IMR-90 (cell line): Measurements from ENCODE around the gene ALK. TPM values are rescaled to one million over a fixed set of nuclear protein-coding genes. Genes with fewer than 3 reads are reported as not detected.

ENCODE experiments used
- ATAC-seq: fragments of 200-7000 bp; cut with Tn5 transposase; 2 replicates; pipeline ENCODE4 v1.9.1; 2020; ENCODE audit warnings: low read depth, mild to moderate bottlenecking, moderate library complexity
- BruUV-seq: library from RNA; stranded (reverse); fragments of 400-500 nt; replicated peaks from 2 replicates; lab custom pipeline; 2021; lab: Mats Ljungman, UMichigan
- CTCF ChIA-PET: fragments of 300-600 bp; formaldehyde crosslinking; extraction: SDS; loops from one replicate; lab custom pipeline; 2021; ENCODE audit warnings: antibody characterized with exemption; lab: Yijun Ruan, JAX
- POLR2A ChIA-PET: fragments of 300-600 bp; sonication (Branson Sonifier 250); formaldehyde crosslinking; loops from one replicate; lab custom pipeline; 2022; ENCODE audit warnings: antibody characterized with exemption; ENCODE audit not compliant: unreplicated experiment; lab: Charles Lee
- DNase-seq: peaks from one replicate; pipeline ENCODE4 v3.0.0; 2013
- H2AFZ ChIP-seq: replicated peaks from 2 replicates; pipeline ENCODE3; 2013; ENCODE audit warnings: low read length, mild to moderate bottlenecking; ENCODE audit not compliant: poor library complexity
- H2AK5ac ChIP-seq: 2 replicates; pipeline ENCODE4 v1.6.1; 2013; ENCODE audit warnings: low read depth, low read length, inconsistent platforms
- H2AK9ac ChIP-seq: replicated peaks from 2 replicates; pipeline ENCODE3; 2013; ENCODE audit warnings: mild to moderate bottlenecking, low read depth, low read length, moderate library complexity; ENCODE audit not compliant: poor library complexity
- H2BK120ac ChIP-seq: 2 replicates; pipeline ENCODE4 v1.6.1; 2013; ENCODE audit warnings: low read depth, low read length, inconsistent platforms
- H2BK15ac ChIP-seq: 3 replicates; pipeline ENCODE4 v1.6.1; 2013; ENCODE audit warnings: low read depth, low read length, inconsistent platforms
- H2BK20ac ChIP-seq: 2 replicates; pipeline ENCODE4 v1.6.1; 2013; ENCODE audit warnings: low read depth, mild to moderate bottlenecking, inconsistent platforms, low read length, moderate library complexity
- H2BK5ac ChIP-seq: 2 replicates; pipeline ENCODE4 v1.6.1; 2013; ENCODE audit warnings: mild to moderate bottlenecking, low read depth, low read length, inconsistent platforms; ENCODE audit not compliant: poor library complexity, severe bottlenecking
- H3K14ac ChIP-seq: replicated peaks from 2 replicates; pipeline ENCODE4 v1.6.1; 2013; ENCODE audit warnings: low read depth, low read length, inconsistent platforms
- H3K18ac ChIP-seq: 2 replicates; pipeline ENCODE4 v1.6.1; 2013; ENCODE audit warnings: low read depth, low read length, control low read depth
- H3K23ac ChIP-seq: 2 replicates; pipeline ENCODE4 v1.6.1; 2013; ENCODE audit warnings: low read depth, low read length, inconsistent platforms
- H3K27ac ChIP-seq: 2 replicates; pipeline ENCODE4 v1.5.1; 2013; ENCODE audit warnings: mild to moderate bottlenecking, control low read depth, low read length; ENCODE audit not compliant: insufficient read depth
- H3K27me3 ChIP-seq: 2 replicates; pipeline ENCODE4 v1.6.1; 2013; ENCODE audit warnings: low read length; ENCODE audit not compliant: control insufficient read depth, insufficient read depth
- H3K36me3 ChIP-seq: 2 replicates; pipeline ENCODE4 v1.6.1; 2013; ENCODE audit warnings: low read length, mixed read lengths; ENCODE audit not compliant: control insufficient read depth, insufficient read depth
- H3K4ac ChIP-seq: 2 replicates; pipeline ENCODE4 v1.6.1; 2013; ENCODE audit warnings: low read depth, low read length, inconsistent platforms
- H3K4me1 ChIP-seq: 2 replicates; pipeline ENCODE4 v1.6.1; 2013; ENCODE audit warnings: low read length, mixed read lengths; ENCODE audit not compliant: control insufficient read depth, insufficient read depth
- H3K4me2 ChIP-seq: 2 replicates; pipeline ENCODE4 v1.6.1; 2013; ENCODE audit warnings: low read depth, mild to moderate bottlenecking, control low read depth, low read length, moderate library complexity
- H3K4me3 ChIP-seq: 2 replicates; pipeline ENCODE4 v1.5.1; 2013; ENCODE audit warnings: low read depth, mild to moderate bottlenecking, control low read depth, low read length, moderate library complexity; ENCODE audit not compliant: insufficient read depth
- H3K56ac ChIP-seq: 2 replicates; pipeline ENCODE4 v1.6.1; 2013; ENCODE audit warnings: low read length, inconsistent platforms; ENCODE audit not compliant: insufficient read depth; ENCODE audit errors: extremely low read depth
- H3K79me1 ChIP-seq, 2 experiments: 2 replicates each; pipeline ENCODE4 v1.6.1; 2013; ENCODE audit warnings: low read length in 2 of 2, inconsistent platforms in 1 of 2, low read depth in 1 of 2
- H3K9ac ChIP-seq: 2 replicates; pipeline ENCODE4 v1.6.1; 2013; ENCODE audit warnings: low read depth, low read length, control low read depth
- H3K9me1 ChIP-seq: 2 replicates; pipeline ENCODE4 v1.6.1; 2013; ENCODE audit warnings: low read length, inconsistent platforms; ENCODE audit not compliant: insufficient read depth
- H3K9me3 ChIP-seq: 2 replicates; pipeline ENCODE4 v1.6.1; 2013; ENCODE audit warnings: low read length; ENCODE audit not compliant: control insufficient read depth, insufficient read depth
- H4K20me1 ChIP-seq: 2 replicates; pipeline ENCODE4 v1.6.1; 2013; ENCODE audit warnings: low read length, inconsistent platforms; ENCODE audit not compliant: insufficient read depth
- H4K5ac ChIP-seq: 2 replicates; pipeline ENCODE4 v1.6.1; 2013; ENCODE audit warnings: mild to moderate bottlenecking, low read depth, low read length, control low read depth
- H4K8ac ChIP-seq, 2 experiments: 2 replicates each; pipeline ENCODE4 v1.6.1; 2013; ENCODE audit warnings: low read depth in 2 of 2, low read length in 2 of 2, control low read depth in 1 of 2, inconsistent platforms in 1 of 2
- H4K91ac ChIP-seq: 2 replicates; pipeline ENCODE4 v1.6.1; 2013; ENCODE audit warnings: low read depth, low read length, inconsistent platforms; ENCODE audit not compliant: insufficient read depth
- CEBPB ChIP-seq: IDR thresholded peaks from 2 replicates; pipeline ENCODE4 v1.6.1; 2012; ENCODE audit warnings: low read depth, low read length, improper control_type of control experiment
- MXI1 ChIP-seq: IDR thresholded peaks from 2 replicates; pipeline ENCODE4 v1.6.1; 2012; ENCODE audit warnings: low read depth, mild to moderate bottlenecking, low read length, moderate library complexity, borderline replicate concordance
- WGBS, 2 experiments: methylation state at CpG; one replicate each; pipeline versions ENCODE4 v1.1.5 to v1.1.7; 2013; ENCODE audit warnings: missing lambda C conversion rate in 2 of 2; ENCODE audit not compliant: insufficient read length in 1 of 2; ENCODE audit errors: extremely low coverage in 2 of 2; 5-methylcytosine and 5-hydroxymethylcytosine counted together
- dilution Hi-C: fragments of 300-500 bp; cut with HindIII; formaldehyde crosslinking; loops from one replicate; pipeline ENCODE4 v1.14.3; 2018; ENCODE audit warnings: low sequenced_read_pairs; ENCODE audit not compliant: unreplicated experiment
- in situ Hi-C: fragments of 300-500 bp; cut with MboI; formaldehyde crosslinking; loops from 3 replicates; pipeline ENCODE4 v1.14.3; 2019; ENCODE audit warnings: low sequenced_read_pairs, inconsistent platforms, mixed read lengths
- intact Hi-C: fragments of 100-400 bp; cut with micrococcal nuclease; formaldehyde crosslinking; loops from 2 replicates; pipeline ENCODE4 v1.10.0; 2022
- polyA plus RNA-seq, 3 experiments: library from polyadenylated mRNA; depleted of rRNA; stranded (reverse); fragments of >200 nt; gene quantifications; 2 replicates each; pipeline ENCODE4 v1.2.3, GENCODE V29; 2012; ENCODE audit warnings: low replicate concordance in 1 of 3
- total RNA-seq: library from RNA; depleted of rRNA; stranded (reverse); fragments of >200 nt; gene quantifications from 2 replicates; pipeline ENCODE4 v1.2.3, GENCODE V29; 2012

ALK gene
- total and polyA plus RNA-seq, 2 of the 4 experiments (the other 2 are of a cell fraction), result not detected

- Histone ChIP-seq H2BK5ac (no peak overlapping the region), H4K20me1 (no peaks in the 10 kb centered on the region), H3K23ac (no peak overlapping the region), H3K4ac (no peak overlapping the region), H3K79me1 (no peaks in the 10 kb centered on the region), H2BK120ac (no peak overlapping the region), H2BK15ac (no peak overlapping the region), H2AK9ac (no peak overlapping the region), H4K8ac (no peak overlapping the region), H3K4me2 (no peak overlapping the region), H4K91ac (no peak overlapping the region), H3K56ac (no peak overlapping the region), H3K27me3 (peaks cover 3% of the 10 kb centered on the region; the same call in 1 of the 2 replicates), H3K9me1 (no peaks in the 10 kb centered on the region), H3K9me3 (no peaks in the 10 kb centered on the region), H2AFZ (no peak overlapping the region), H2BK20ac (no peak overlapping the region), H3K18ac (no peak overlapping the region), H3K27ac (no peak overlapping the region), H3K4me3 (no peak overlapping the region), H4K5ac (no peak overlapping the region), H2AK5ac (no peak overlapping the region), H3K9ac (no peak overlapping the region), H3K14ac (no peak overlapping the region), H3K36me3 (no peaks in the 10 kb centered on the region), H3K4me1 (no peaks in the 10 kb centered on the region)
- ATAC-seq, result no peak
- no TSS peak for BruUV-seq
- in situ Hi-C loops, result no loop called here
- ChIA-PET POLR2A (no interaction called here), CTCF (no interaction called here)
- DNase-seq, result no peak
- dilution Hi-C loops, result no loop called here
- intact Hi-C loops, result no loop called here
- WGBS, 2 experiments, result no CpG with 5 or more reads among the region's 1 CpG
- TF ChIP-seq CEBPB, result no peak
- no peak for TF ChIP-seq MXI1
These were observed 364.1 kb downstream of the ALK start for GRCh38 chr2:29557268-29557667.
